Bronchial epithelial cell (primary cell): ENCODE results near the gene CCDC12. TPM values are rescaled to one million over a fixed set of nuclear protein-coding genes. Genes with fewer than 3 reads are reported as not detected.

Experiments used
- DNase-seq: peaks from one replicate; pipeline ENCODE4 v3.0.0-alpha.2; 2010; ENCODE audit warnings: low read depth
- FAIRE-seq: peaks from 2 replicates; lab custom pipeline; 2011; peaks lifted over from hg19 to GRCh38; lab: Jason Lieb, UNC
- H3K27me3 ChIP-seq: 2 replicates; pipeline ENCODE4 v1.5.1; 2011; ENCODE audit warnings: low read length; ENCODE audit not compliant: control insufficient read depth, insufficient read depth
- H3K36me3 ChIP-seq: 2 replicates; pipeline ENCODE4 v1.5.1; 2011; ENCODE audit warnings: low read length; ENCODE audit not compliant: control insufficient read depth, insufficient read depth
- H3K4me3 ChIP-seq: 2 replicates; pipeline ENCODE4 v1.5.1; 2011; ENCODE audit warnings: mild to moderate bottlenecking, low read depth, low read length, control low read depth
- total RNA-seq: library from RNA; depleted of rRNA; stranded (reverse); fragments of >200 nt; gene quantifications from 2 replicates; pipeline ENCODE4 v1.2.1, GENCODE V29; 2014
- TF ChIP-seq, protein P1 (sequence below): IDR thresholded peaks from 2 replicates; pipeline ENCODE4 v1.5.1; 2011; ENCODE audit warnings: mild to moderate bottlenecking, moderate library complexity, low read length, control low read depth, inconsistent platforms; ENCODE audit not compliant: insufficient read depth, severe bottlenecking

CCDC12 gene
- total RNA-seq, 1 donor from 2014 or later = 39.2 TPM

DNA sequence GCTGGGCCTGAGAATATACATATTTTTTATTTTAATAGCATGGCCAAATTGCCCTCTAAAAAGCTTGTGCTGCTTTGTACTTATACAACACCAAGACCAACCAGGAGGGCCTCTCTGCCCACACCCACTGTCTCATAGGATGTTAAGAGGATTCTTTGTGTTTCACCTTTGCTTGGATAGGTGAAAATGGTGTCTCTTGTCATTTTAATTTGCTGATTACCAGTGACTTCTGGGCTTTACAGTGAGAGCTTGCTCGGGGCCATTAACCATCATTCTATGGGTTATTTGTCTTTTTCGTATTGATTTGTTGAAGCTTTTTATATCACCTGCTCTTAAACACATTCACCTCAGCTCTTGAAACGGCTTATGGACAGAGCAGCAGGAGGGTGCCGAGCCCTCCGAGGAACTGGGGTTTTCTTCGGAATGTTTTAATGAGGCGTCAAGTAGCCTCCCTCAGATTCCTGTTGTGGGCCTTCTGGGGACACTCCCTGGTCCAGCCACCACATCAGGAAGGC is 88.5 kb downstream of the CCDC12 start:
- Histone ChIP-seq H3K36me3 (no peaks in the 10 kb centered on the region), H3K4me3 (no peak overlapping the region), H3K27me3 (peaks cover 31% of the 10 kb centered on the region)
- TF ChIP-seq, protein P1, sequence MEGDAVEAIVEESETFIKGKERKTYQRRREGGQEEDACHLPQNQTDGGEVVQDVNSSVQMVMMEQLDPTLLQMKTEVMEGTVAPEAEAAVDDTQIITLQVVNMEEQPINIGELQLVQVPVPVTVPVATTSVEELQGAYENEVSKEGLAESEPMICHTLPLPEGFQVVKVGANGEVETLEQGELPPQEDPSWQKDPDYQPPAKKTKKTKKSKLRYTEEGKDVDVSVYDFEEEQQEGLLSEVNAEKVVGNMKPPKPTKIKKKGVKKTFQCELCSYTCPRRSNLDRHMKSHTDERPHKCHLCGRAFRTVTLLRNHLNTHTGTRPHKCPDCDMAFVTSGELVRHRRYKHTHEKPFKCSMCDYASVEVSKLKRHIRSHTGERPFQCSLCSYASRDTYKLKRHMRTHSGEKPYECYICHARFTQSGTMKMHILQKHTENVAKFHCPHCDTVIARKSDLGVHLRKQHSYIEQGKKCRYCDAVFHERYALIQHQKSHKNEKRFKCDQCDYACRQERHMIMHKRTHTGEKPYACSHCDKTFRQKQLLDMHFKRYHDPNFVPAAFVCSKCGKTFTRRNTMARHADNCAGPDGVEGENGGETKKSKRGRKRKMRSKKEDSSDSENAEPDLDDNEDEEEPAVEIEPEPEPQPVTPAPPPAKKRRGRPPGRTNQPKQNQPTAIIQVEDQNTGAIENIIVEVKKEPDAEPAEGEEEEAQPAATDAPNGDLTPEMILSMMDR = no peak
- DNase-seq (no peak), FAIRE-seq (no peak)

DNA sequence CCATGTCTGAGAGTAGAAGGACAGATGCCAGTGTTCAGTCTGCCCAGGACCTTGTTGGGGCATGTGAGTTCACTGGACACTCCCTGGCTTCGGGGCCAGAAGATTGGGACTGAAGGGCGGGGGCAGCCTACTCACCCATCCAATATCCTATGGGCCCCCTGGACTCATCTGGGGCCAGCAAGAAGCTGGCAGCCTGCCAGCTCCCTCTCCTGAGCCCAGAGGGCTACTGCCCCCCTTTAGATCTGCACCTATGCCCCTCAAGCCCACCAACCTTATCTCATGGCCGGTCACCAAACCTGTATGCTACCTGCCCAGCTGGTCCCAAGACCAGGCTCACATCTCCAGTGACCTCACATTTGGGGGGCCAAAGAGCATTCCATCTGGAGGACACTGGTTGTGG is 90.9 kb downstream of the CCDC12 start:
- no peak for DNase-seq
- TF ChIP-seq, protein P1 = no peak
- Histone ChIP-seq H3K36me3 (no peaks in the 10 kb centered on the region), H3K27me3 (peaks cover 34% of the 10 kb centered on the region), H3K4me3 (no peak overlapping the region)
- FAIRE-seq = peak; percentile 47

DNA sequence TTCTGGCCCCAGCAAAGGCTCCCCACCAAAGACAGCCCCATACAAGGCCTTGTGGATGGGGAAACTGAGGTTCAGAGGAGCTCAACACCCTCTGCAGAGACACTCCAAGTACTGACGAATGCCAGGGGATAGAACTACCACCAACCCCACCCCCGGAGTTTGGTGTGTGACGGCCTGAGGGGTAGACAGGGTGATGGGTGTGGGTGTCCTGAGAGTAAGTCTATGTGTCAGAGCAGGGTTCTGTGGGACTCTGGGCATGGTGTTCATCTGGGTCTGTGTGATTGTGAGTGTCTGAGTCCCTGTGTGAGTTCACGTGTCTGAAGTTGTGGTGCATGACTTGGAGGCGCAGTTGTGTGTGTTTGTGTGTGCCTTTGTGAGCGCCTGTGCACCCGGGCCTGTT is 91.6 kb downstream of the CCDC12 start:
- Histone ChIP-seq H3K4me3 (no peak overlapping the region), H3K36me3 (no peaks in the 10 kb centered on the region), H3K27me3 (peaks cover 34% of the 10 kb centered on the region)
- FAIRE-seq (peak; percentile 75), DNase-seq (no peak)
- TF ChIP-seq, protein P1 = no peak

DNA sequence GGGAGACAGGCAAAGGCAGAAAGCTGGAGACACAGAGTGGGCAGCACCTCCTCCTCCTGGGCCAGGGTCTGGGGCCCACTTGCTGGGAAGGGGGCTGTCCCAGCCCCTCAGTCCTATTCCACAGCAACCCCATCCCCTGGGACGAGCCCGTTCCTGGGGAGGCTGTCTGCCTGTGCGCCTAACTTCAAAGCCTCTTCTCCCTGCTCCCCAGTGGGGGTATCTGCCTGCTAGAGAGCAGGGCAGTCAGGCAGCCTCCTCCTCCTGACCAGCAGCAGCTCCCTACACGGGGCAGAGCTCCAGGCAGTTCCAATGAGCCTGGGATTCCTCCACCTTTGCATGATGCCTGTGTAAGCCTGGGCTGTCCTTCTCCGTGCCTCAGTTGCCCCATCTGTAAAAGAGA is 92.1 kb downstream of the CCDC12 start:
- H3K27me3 ChIP-seq = peaks cover 34% of the 10 kb centered on the region

DNA sequence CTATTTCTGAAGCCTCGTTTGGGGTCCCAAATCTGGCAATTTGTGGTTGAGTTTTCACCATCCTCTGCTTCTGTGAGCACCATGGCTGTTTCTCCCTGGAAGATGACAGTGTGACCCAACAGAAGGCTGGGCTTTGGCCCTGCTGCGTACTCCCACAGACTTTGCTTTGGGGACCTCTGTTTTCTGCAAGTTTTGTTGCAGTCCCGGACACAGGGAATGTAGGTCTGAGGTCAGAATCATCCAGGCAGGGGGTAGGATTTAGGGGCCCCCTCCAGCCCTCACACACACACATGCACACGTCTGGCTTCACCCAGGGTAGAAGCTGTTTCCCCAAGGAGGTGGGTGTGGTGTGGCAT is 92.7 kb downstream of the CCDC12 start:
- DNase-seq (no peak), FAIRE-seq (no peak)
- TF ChIP-seq, protein P1 = no peak
- Histone ChIP-seq H3K27me3 (peaks cover 34% of the 10 kb centered on the region), H3K36me3 (no peaks in the 10 kb centered on the region), H3K4me3 (no peak overlapping the region)

More for the DNA sequence above, 92.1 kb downstream of the CCDC12 start:
- DNase-seq (no peak), FAIRE-seq (no peak)
- Histone ChIP-seq H3K4me3 (no peak overlapping the region), H3K36me3 (no peaks in the 10 kb centered on the region)
- TF ChIP-seq, protein P1 = no peak
